GM23248 (cell line): ENCODE results near the gene GPR160. TPM values are rescaled to one million over a fixed set of nuclear protein-coding genes. Genes with fewer than 3 reads are reported as not detected.

Experiments
- DNase-seq: peaks from one replicate; pipeline ENCODE4 v3.0.0-alpha.2; 2015
- H2AFZ ChIP-seq: fragments of 200-600 bp; sonication (generic); 2 replicates; pipeline ENCODE4 v1.6.1; 2016; ENCODE audit warnings: antibody characterized with exemption
- H3F3A ChIP-seq: fragments of 200-600 bp; sonication (generic); 2 replicates; pipeline ENCODE4 v1.6.1; 2016; ENCODE audit warnings: mild to moderate bottlenecking, antibody characterized with exemption, mixed run types; ENCODE audit not compliant: insufficient read depth
- H3K27ac ChIP-seq: fragments of 200-600 bp; sonication (generic); 2 replicates; pipeline ENCODE4 v1.5.1; 2016; ENCODE audit warnings: mild to moderate bottlenecking
- H3K27me3 ChIP-seq: fragments of 200-600 bp; sonication (generic); replicated peaks from 2 replicates; pipeline ENCODE4 v1.6.1; 2016; ENCODE audit warnings: mild to moderate bottlenecking; ENCODE audit not compliant: insufficient read depth
- H3K36me3 ChIP-seq: fragments of 200-600 bp; sonication (generic); 2 replicates; pipeline ENCODE4 v1.6.1; 2016; ENCODE audit warnings: low read depth, mild to moderate bottlenecking
- H3K4me1 ChIP-seq: fragments of 200-600 bp; sonication (generic); 2 replicates; pipeline ENCODE4 v1.6.1; 2016; ENCODE audit warnings: mild to moderate bottlenecking; ENCODE audit not compliant: insufficient read depth
- H3K4me2 ChIP-seq: fragments of 200-600 bp; sonication (generic); one replicate; pipeline ENCODE4 v1.6.1; 2016; ENCODE audit warnings: mild to moderate bottlenecking; ENCODE audit not compliant: unreplicated experiment
- H3K4me3 ChIP-seq: fragments of 200-600 bp; sonication (generic); 2 replicates; pipeline ENCODE4 v1.5.1; 2016; ENCODE audit warnings: mild to moderate bottlenecking
- H3K79me2 ChIP-seq: fragments of 200-600 bp; sonication (generic); 2 replicates; pipeline ENCODE4 v1.6.1; 2016; ENCODE audit warnings: mild to moderate bottlenecking; ENCODE audit not compliant: insufficient read depth
- H3K9ac ChIP-seq: fragments of 200-600 bp; sonication (generic); 2 replicates; pipeline ENCODE4 v1.6.1; 2016; ENCODE audit warnings: mild to moderate bottlenecking
- H3K9me2 ChIP-seq: fragments of 200-600 bp; sonication (generic); 2 replicates; pipeline ENCODE4 v1.6.1; 2016; ENCODE audit warnings: mixed run types, mild to moderate bottlenecking, moderate library complexity; ENCODE audit not compliant: insufficient read depth
- H3K9me3 ChIP-seq: fragments of 200-600 bp; sonication (generic); one replicate; pipeline ENCODE4 v1.6.1; 2017; ENCODE audit warnings: low read depth
- H4K20me1 ChIP-seq: fragments of 200-600 bp; sonication (generic); 2 replicates; pipeline ENCODE4 v1.6.0; 2016; ENCODE audit not compliant: insufficient read depth
- EZH2 ChIP-seq: fragments of 200-600 bp; sonication (generic); IDR thresholded peaks from 2 replicates; pipeline ENCODE4 v1.6.1; 2018; ENCODE audit warnings: antibody characterized with exemption, mild to moderate bottlenecking; ENCODE audit not compliant: insufficient read depth, poor library complexity, severe bottlenecking
- EZH2phosphoT487 ChIP-seq: fragments of 200-600 bp; sonication (generic); IDR thresholded peaks from 2 replicates; pipeline ENCODE4 v1.6.1; 2018; ENCODE audit warnings: antibody characterized with exemption, moderate library complexity, mild to moderate bottlenecking, low read depth; ENCODE audit not compliant: insufficient read depth
- WGBS, 2 experiments: methylation state at CpG; one replicate each; pipeline ENCODE4 v1.1.6; 2015 to 2017; ENCODE audit warnings: low lambda C conversion rate in 2 of 2, low coverage in 1 of 2; ENCODE audit errors: missing lambda C conversion rate in 2 of 2; 5-methylcytosine and 5-hydroxymethylcytosine counted together
- in situ Hi-C: fragments of 300-500 bp; cut with MboI; formaldehyde crosslinking; loops from 2 replicates; pipeline ENCODE4 v1.15.0; 2020
- polyA plus RNA-seq: library from polyadenylated mRNA; unstranded; fragments of >200 nt; fragmentation: Nextera tagmentation; extraction: Ambion mirVana; gene quantifications from 2 replicates; pipeline ENCODE4 v1.2.1, GENCODE V29; 2016
- total RNA-seq: library from RNA; depleted of rRNA; stranded (reverse); fragments of >200 nt; shearing (Covaris generic); gene quantifications from 2 replicates; pipeline ENCODE4 v1.2.3, GENCODE V29; 2014

The GPR160 gene
- total and polyA plus RNA-seq, 2 experiments from 2014 or later: 0.73 to 0.76 TPM

GRCh38 chr3:170083343-170083742, 45.5 kb downstream of the GPR160 start:
- in situ Hi-C loops: no loop called here

GRCh38 chr3:170085396-170085795, 47.6 kb downstream of the GPR160 start:
- no peak overlapping the region for H3K4me3 ChIP-seq
- no peaks in the 10 kb centered on the region; the same call in 1 of the 2 replicates for H3K79me2 ChIP-seq
- peaks cover 50% of the 10 kb centered on the region for H3K36me3 ChIP-seq
- no peak overlapping the region for H3K27ac ChIP-seq
- H3K9me2 ChIP-seq: no peaks in the 10 kb centered on the region
- H3F3A ChIP-seq: 0 out of 2 replicates have a peak, but pooled peaks cover 14% of the 10 kb centered on the region
- H3K4me2 ChIP-seq: no peak overlapping the region
- DNase-seq: no peak
- in situ Hi-C loops: no loop called here
- no peak overlapping the region for H2AFZ ChIP-seq
- no peaks in the 10 kb centered on the region for H3K27me3 ChIP-seq
- WGBS, 2 experiments: 97% methylated on average over 6 of the region's 6 CpGs
- no peaks in the 10 kb centered on the region for H3K9me3 ChIP-seq
- H3K4me1 ChIP-seq: peaks cover 9% of the 10 kb centered on the region; the same call in 1 of the 2 replicates
- TF ChIP-seq EZH2phosphoT487 (no peak), EZH2 (no peak)
- H3K9ac ChIP-seq: no peak overlapping the region
- H4K20me1 ChIP-seq: no peaks in the 10 kb centered on the region

More at GRCh38 chr3:170083343-170083742, 45.5 kb downstream of the GPR160 start:
- Histone ChIP-seq H3K36me3 (peaks cover 48% of the 10 kb centered on the region), H3K4me1 (peaks cover 9% of the 10 kb centered on the region; the same call in 1 of the 2 replicates), H3K9ac (no peak overlapping the region), H3K9me2 (no peaks in the 10 kb centered on the region), H3K79me2 (no peaks in the 10 kb centered on the region; the same call in 1 of the 2 replicates), H3K4me3 (no peak overlapping the region), H2AFZ (no peak overlapping the region), H3F3A (0 out of 2 replicates have a peak, but pooled peaks cover 14% of the 10 kb centered on the region), H3K9me3 (no peaks in the 10 kb centered on the region), H3K27me3 (no peaks in the 10 kb centered on the region), H3K4me2 (no peak overlapping the region), H3K27ac (no peak overlapping the region), H4K20me1 (no peaks in the 10 kb centered on the region)
- no peak for TF ChIP-seq EZH2
- WGBS, 2 experiments: 97 to 100% methylated on average over 1 of the region's 1 CpG
- DNase-seq: no peak

- Histone ChIP-seq H3K9ac (no peak overlapping the region), H3K4me2 (no peak overlapping the region), H3K27me3 (no peaks in the 10 kb centered on the region), H4K20me1 (no peaks in the 10 kb centered on the region), H3K9me2 (no peaks in the 10 kb centered on the region), H3K4me1 (no peaks in the 10 kb centered on the region), H3K4me3 (no peak overlapping the region), H3K79me2 (peaks cover 34% of the 10 kb centered on the region; the same call in 1 of the 2 replicates), H3K9me3 (no peaks in the 10 kb centered on the region), H3K27ac (no peak overlapping the region), H3K36me3 (peaks cover 51% of the 10 kb centered on the region), H2AFZ (no peak overlapping the region), H3F3A (no peaks in the 10 kb centered on the region; the same call in 1 of the 2 replicates)
- WGBS, 2 experiments: 95 to 100% methylated on average over 2 to 3 of the region's 3 CpGs
- TF ChIP-seq EZH2 (no peak), EZH2phosphoT487 (no peak)
- in situ Hi-C loops: no loop called here
- no peak for DNase-seq
These were observed 52.2 kb downstream of the GPR160 start for GRCh38 chr3:170089862-170090600.

GRCh38 chr3:170090601-170090981, 52.8 kb downstream of the GPR160 start:
- Histone ChIP-seq H4K20me1 (no peaks in the 10 kb centered on the region), H3K27me3 (no peaks in the 10 kb centered on the region), H2AFZ (no peak overlapping the region), H3K4me1 (no peaks in the 10 kb centered on the region), H3K79me2 (peaks cover 34% of the 10 kb centered on the region; the same call in 1 of the 2 replicates), H3K36me3 (peaks cover 51% of the 10 kb centered on the region), H3K27ac (no peak overlapping the region), H3K4me3 (no peak overlapping the region), H3K4me2 (no peak overlapping the region), H3K9ac (no peak overlapping the region), H3K9me3 (no peaks in the 10 kb centered on the region), H3F3A (no peaks in the 10 kb centered on the region; the same call in 1 of the 2 replicates), H3K9me2 (no peaks in the 10 kb centered on the region)
- in situ Hi-C loops: no loop called here
- no peak for TF ChIP-seq EZH2
- TF ChIP-seq EZH2phosphoT487: no peak
- DNase-seq: no peak

- Histone ChIP-seq H3K9me2 (no peaks in the 10 kb centered on the region), H3K36me3 (peaks cover 61% of the 10 kb centered on the region), H3K9ac (no peak overlapping the region), H3K79me2 (peaks cover 34% of the 10 kb centered on the region; the same call in 1 of the 2 replicates), H2AFZ (no peak overlapping the region), H4K20me1 (no peaks in the 10 kb centered on the region), H3K27ac (no peak overlapping the region), H3K9me3 (no peaks in the 10 kb centered on the region), H3K4me3 (no peak overlapping the region), H3K4me1 (no peaks in the 10 kb centered on the region), H3K27me3 (no peaks in the 10 kb centered on the region), H3F3A (no peaks in the 10 kb centered on the region; the same call in 1 of the 2 replicates), H3K4me2 (no peak overlapping the region)
- WGBS, 2 experiments: 98 to 99% methylated on average over 3 of the region's 3 CpGs
- no peak for DNase-seq
- TF ChIP-seq EZH2 (no peak), EZH2phosphoT487 (no peak)
- in situ Hi-C loops: no loop called here
These were observed 55.1 kb downstream of the GPR160 start for GRCh38 chr3:170092907-170093306.
